ES-I3 (cell line): ENCODE results near the gene EML4.
"Not testable (repeated sequence)": the region's sequence is repeated elsewhere in the genome, so short reads cannot be mapped to it uniquely, and the experiment has no call there.

Source experiments
- H3K36me3 ChIP-seq: 2 replicates; pipeline ENCODE4 v1.6.1; 2013; ENCODE audit warnings: mild to moderate bottlenecking, low read length, control low read depth, moderate library complexity; ENCODE audit not compliant: insufficient read depth
- H3K4me1 ChIP-seq: 2 replicates; pipeline ENCODE4 v1.6.1; 2013; ENCODE audit warnings: mild to moderate bottlenecking, control low read depth, low read length; ENCODE audit not compliant: insufficient read depth
- H3K9ac ChIP-seq: 2 replicates; pipeline ENCODE4 v1.6.1; 2013; ENCODE audit warnings: low read depth, mild to moderate bottlenecking, low read length, moderate library complexity
- H3K9me3 ChIP-seq: 2 replicates; pipeline ENCODE4 v1.6.1; 2013; ENCODE audit warnings: mild to moderate bottlenecking, low read length, moderate library complexity; ENCODE audit not compliant: control insufficient read depth, insufficient read depth

EML4 gene

DNA sequence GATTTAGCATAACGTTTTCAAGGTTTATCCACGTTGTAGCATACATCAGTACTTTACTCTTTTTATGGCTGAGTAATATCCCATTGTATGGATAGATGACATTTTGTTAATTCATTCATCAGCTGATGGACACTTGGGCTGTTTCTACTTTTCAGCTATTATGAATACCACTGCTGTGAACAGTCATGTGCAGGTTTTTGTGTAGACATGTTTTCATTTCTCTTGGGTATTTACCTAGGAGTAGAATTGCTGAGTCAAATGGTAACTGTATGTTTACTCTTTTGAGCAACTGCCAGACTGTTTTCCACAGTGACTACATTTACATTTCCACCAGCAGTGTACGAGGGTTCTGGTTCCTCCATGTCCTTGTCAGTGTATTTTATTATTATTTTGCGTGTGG lies 158.0 kb downstream of the EML4 start:
- Histone ChIP-seq H3K9me3 (no peaks in the 10 kb centered on the region), H3K36me3 (peaks cover 5% of the 10 kb centered on the region), H3K4me1 (no peaks in the 10 kb centered on the region), H3K9ac (no peak overlapping the region)

DNA sequence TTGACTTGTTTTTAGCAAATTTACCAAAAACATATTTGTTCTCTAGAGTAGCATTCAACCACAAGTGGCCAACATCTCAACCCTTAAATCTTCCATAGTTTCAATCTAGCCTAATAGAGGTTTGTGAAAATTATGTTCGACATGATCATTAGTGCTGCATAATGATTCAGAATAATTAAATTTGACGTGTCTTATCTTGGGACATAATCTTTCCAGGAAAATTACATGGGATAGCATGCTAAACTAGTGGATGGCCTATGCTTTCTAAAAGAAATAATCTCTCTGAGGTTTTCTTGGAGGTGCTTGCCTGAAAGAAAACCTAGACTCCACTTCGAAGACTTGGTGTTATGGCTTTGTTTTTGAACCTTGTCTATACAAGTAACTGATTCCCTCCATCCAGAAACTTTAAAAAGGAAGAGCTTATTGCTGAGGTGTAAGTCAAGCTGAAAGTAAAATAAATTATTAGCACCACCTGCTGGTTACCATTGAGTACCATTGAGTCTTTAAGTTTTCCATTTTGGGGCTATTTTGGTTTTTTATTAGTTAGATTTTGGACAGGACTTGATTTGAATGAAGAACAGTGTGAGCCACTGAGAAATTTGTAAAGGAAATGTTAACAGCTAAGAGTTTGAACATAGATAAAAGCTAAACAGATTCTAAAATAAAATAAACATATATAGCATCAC lies 159.1 kb downstream of the EML4 start:
- Histone ChIP-seq H3K36me3 (peaks cover 9% of the 10 kb centered on the region), H3K9me3 (no peaks in the 10 kb centered on the region), H3K9ac (no peak overlapping the region), H3K4me1 (no peaks in the 10 kb centered on the region)

DNA sequence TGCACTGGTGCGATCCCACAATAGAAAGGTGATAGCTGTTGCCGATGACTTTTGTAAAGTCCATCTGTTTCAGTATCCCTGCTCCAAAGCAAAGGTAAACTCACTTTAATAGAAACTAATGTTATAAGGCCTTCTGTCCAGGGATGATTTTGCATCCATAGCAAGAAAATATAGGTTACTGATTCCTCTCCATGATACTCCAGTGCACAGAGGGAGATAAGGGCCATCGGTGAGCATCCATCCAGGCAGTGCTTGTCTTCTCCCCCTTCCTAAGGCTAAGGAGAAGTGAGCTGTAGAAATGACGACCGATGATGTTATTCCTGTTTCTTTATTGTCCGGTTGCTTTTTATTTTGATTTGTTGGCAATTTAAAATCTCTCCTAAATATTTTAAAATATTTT lies 159.8 kb downstream of the EML4 start:
- Histone ChIP-seq H3K4me1 (no peaks in the 10 kb centered on the region), H3K36me3 (peaks cover 9% of the 10 kb centered on the region), H3K9ac (no peak overlapping the region), H3K9me3 (no peaks in the 10 kb centered on the region)

DNA sequence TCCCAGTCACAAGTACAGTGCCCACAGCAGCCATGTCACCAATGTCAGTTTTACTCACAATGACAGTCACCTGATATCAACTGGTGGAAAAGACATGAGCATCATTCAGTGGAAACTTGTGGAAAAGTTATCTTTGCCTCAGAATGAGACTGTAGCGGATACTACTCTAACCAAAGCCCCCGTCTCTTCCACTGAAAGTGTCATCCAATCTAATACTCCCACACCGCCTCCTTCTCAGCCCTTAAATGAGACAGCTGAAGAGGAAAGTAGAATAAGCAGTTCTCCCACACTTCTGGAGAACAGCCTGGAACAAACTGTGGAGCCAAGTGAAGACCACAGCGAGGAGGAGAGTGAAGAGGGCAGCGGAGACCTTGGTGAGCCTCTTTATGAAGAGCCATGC lies 160.6 kb downstream of the EML4 start:
- H3K4me1 ChIP-seq = no peaks in the 10 kb centered on the region
- peaks cover 9% of the 10 kb centered on the region for H3K36me3 ChIP-seq
- no peak overlapping the region for H3K9ac ChIP-seq
- H3K9me3 ChIP-seq = no peaks in the 10 kb centered on the region

DNA sequence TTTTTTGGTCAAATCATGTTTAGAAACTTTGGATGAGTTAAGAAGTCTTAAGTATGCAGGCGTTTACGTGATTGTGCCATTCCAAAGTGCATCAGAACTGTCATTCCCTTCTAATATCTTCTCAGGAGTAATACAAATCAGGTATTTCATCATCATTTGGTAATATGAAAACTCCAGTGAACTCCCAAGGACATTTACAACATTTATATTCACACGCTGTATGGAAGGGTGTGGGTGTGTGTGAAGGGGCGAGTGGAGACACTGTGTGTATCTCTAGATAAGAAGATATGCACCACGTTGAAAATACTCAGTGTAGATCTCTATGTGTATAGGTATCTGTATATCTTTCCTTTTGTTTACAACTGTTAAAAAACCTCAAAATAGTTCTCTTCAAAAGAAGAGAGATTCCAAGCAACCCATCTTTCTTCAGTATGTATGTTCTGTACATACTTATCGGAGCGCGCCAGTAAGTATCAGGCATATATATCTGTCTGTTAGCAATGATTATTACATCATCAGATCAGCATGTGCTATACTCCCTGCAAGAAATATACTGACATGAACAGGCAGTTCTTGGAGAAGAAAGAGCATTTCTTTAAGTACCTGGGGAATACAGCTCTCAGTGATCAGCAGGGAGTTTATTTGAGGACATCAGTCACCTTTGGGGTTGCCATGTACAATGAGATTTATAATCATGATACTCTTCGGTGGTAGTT lies 162.6 kb downstream of the EML4 start:
- no peaks in the 10 kb centered on the region for H3K4me1 ChIP-seq
- no peaks in the 10 kb centered on the region for H3K9me3 ChIP-seq
- peaks cover 9% of the 10 kb centered on the region for H3K36me3 ChIP-seq
- no peak overlapping the region for H3K9ac ChIP-seq

DNA sequence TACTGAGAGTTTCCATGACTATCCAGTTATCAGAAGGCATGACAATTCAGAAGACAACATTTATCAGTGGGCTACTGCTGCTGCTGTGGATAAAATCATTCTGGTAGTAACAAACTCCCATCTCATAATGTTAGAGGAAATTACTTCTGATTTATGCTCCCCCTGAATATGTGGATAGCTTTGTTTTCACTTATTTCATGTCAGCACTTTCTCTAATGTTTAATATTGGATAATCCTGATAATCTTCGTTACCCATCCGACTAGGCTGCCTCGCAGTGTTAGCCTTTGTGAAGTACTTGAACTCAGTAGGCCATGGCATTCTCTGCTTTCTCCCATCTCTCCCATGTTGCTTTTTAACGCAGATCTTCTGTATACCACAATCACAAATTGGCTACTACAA lies 163.4 kb downstream of the EML4 start:
- Histone ChIP-seq H3K4me1 (no peaks in the 10 kb centered on the region), H3K9ac (no peak overlapping the region), H3K36me3 (peaks cover 9% of the 10 kb centered on the region), H3K9me3 (no peaks in the 10 kb centered on the region)

DNA sequence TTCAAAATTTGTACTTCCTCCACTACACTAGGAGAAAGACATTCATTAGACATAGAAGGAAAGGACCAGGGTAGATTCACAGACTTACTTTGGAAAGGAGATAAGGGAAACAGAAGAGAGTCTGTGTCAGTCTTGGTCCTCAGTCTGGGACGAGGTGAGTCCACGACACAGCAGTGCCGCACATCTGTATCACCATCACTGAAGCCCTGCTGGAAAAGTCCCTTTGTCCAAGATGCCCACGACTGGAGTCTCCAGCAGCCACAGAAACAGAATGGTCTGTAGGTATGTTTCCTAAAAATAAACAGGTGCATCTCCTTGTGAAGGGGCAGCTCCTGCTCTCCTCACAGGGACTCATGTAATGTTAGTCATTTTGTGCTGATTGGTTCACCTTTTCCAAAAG lies 164.4 kb downstream of the EML4 start:
- Histone ChIP-seq H3K36me3 (peaks cover 9% of the 10 kb centered on the region), H3K9ac (no peak overlapping the region), H3K9me3 (no peaks in the 10 kb centered on the region), H3K4me1 (no peaks in the 10 kb centered on the region)

DNA sequence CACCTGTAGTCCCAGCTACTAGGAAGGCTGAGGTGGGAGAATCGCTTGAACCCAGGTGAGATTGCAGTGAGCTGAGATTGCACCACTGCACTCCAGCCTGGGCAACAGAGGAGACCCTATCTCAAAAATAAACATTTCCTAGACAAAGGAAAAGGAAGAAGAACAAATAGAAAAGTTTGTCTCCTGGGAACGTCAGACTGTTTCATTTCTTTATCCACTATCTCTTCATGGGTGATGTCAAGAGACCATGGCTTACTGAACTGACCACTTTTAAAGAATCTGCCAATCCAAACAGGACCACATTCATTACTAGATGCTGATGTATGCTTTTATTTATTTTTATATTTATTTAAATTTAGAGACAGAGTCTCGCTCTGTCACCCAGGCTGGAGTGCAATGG lies 165.1 kb downstream of the EML4 start:
- Histone ChIP-seq H3K36me3 (peaks cover 12% of the 10 kb centered on the region), H3K4me1 (no peaks in the 10 kb centered on the region), H3K9me3 (no peaks in the 10 kb centered on the region), H3K9ac (no peak overlapping the region)

DNA sequence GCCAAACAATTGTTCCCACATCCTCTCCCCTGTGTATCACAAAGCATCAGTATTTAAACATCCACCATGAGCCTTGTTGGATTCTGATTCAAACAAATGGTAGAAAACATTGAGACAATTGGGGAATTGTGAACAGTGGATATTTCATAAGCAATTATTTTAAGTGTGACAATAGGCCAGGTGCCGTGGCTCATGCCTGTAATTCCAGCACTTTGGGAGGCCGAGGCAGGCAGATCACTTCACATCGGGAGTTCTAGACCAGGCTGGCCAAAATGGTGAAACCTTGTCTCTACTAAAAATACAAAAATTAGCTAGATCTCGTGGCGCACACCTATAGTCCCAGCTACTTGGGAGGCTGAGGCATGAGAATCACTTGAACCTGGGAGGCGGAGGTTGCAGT lies 165.7 kb downstream of the EML4 start:
- H3K4me1 ChIP-seq, H3K9ac ChIP-seq, H3K9me3 ChIP-seq: not testable (repeated sequence)
- H3K36me3 ChIP-seq = peaks cover 11% of the 10 kb centered on the region

DNA sequence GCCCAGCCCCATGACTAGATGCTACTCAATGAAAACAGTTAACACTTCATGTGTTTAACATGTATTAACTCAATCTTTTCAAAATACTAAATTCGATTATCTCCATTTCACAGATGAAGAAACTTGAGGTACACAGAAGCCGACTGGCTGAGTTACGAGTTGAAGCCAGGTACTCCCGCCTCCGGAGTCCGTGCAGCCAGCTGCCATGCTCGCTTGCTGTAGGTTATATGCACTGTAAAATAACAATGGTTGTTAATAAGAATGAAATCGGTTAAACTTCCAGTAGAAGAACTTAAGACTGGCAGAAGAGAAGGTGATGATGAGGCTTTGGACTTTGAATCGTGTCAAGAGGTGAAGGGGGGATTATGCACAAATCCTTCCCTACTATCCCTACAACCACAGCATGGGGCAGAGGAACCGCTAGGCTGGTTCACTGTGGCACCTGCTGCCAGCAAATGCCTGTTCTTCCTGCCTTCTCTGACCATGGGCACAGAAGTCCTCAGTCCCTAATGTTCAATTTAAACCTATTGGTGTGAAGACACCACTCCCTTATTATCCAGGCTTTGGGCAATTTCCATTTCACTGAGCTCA lies 166.5 kb downstream of the EML4 start:
- peaks cover 7% of the 10 kb centered on the region for H3K36me3 ChIP-seq
- no peaks in the 10 kb centered on the region for H3K4me1 ChIP-seq
- H3K9ac ChIP-seq = no peak overlapping the region
- no peaks in the 10 kb centered on the region for H3K9me3 ChIP-seq

DNA sequence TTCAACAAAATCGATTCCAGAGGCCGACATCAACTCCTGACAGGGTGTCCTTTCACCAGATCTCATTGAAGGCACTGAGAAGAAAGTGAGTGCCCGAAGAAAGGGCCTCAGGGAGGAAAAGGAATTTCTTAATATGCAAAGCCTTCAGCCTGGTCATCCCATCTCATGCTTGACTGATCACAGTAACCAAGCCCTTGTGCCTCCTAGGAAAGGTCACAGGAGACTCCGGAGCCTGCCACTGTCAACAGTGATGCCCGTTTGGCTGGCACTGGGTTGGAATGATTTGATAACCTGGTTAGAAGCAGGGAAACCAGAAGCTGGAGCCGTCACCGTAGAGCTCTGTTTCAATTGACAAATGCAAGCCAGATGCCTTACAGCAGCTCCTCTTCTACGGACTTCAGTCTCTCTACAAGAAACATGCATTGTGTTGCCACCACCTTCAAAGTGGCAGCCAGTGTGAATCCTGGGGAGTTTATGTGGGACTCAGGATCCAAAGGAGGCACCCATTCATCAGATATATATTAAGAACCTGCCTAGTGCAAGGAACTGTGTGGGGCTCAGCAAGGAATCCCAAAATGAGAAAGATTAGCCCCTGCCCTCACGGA lies 167.3 kb downstream of the EML4 start:
- Histone ChIP-seq H3K9me3 (no peaks in the 10 kb centered on the region), H3K36me3 (peaks cover 7% of the 10 kb centered on the region), H3K4me1 (no peaks in the 10 kb centered on the region), H3K9ac (no peak overlapping the region)

DNA sequence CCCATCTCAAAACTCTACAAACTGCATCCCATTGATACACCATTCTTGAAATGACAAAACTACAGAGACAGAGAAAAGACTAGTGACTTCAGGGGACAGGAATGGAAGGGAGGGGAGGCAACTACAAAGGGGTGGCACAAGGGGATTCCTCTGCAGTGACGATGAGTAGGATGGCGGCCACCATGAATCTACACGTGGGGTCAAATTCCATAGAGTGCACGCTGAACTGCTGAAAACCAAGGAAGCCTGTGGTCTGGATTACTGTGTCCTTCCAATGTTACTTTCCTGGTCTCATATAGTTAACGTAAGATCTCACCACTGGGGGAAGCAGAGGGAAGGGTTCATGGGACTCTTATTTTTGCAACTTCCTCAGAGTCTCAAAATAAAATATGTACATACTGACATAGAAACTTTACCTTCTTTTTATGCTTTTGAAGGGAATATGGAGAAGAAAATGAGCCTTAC lies 168.2 kb downstream of the EML4 start:
- no peak overlapping the region for H3K9ac ChIP-seq
- no peaks in the 10 kb centered on the region for H3K9me3 ChIP-seq
- H3K36me3 ChIP-seq = peaks cover 7% of the 10 kb centered on the region
- H3K4me1 ChIP-seq = peaks cover 3% of the 10 kb centered on the region; the same call in 1 of the 2 replicates

DNA sequence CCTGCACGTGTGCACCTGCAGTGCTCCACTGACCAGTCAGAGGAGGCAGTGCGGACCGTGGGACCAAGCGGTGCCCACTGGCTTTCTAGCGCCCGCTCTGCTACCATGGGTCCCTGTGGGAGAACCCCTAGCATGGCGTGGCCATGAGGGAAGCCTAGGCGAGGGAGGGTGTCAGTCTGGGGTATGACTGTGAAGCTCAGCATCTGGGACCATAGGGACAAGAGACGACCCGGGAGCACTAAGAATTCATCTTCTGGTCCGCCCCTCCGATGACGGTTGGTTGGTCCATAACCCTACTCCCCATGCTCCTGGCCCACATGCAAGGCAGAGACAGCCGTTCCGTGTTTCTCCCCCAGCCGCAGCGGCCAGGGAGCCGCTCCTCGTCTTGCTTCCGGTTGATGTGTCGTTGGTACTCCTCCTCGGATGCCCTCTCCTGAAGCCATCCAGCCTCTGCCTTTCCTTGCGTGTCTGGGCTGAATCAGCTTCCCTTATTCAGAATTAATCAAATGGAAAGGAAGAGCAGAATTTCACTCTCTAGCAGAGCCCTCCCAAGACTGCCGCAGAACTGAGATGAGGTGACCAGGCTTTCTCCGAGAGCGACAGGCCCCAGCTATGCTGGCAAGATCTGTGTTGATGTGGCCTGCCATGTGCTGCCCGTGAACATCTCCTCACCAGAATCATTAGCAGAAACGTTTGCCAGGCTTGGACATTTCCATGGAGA lies 168.9 kb downstream of the EML4 start:
- peaks cover 7% of the 10 kb centered on the region; the same call in 1 of the 2 replicates for H3K4me1 ChIP-seq
- no peaks in the 10 kb centered on the region for H3K9me3 ChIP-seq
- H3K9ac ChIP-seq = no peak overlapping the region
- H3K36me3 ChIP-seq = peaks cover 6% of the 10 kb centered on the region

DNA sequence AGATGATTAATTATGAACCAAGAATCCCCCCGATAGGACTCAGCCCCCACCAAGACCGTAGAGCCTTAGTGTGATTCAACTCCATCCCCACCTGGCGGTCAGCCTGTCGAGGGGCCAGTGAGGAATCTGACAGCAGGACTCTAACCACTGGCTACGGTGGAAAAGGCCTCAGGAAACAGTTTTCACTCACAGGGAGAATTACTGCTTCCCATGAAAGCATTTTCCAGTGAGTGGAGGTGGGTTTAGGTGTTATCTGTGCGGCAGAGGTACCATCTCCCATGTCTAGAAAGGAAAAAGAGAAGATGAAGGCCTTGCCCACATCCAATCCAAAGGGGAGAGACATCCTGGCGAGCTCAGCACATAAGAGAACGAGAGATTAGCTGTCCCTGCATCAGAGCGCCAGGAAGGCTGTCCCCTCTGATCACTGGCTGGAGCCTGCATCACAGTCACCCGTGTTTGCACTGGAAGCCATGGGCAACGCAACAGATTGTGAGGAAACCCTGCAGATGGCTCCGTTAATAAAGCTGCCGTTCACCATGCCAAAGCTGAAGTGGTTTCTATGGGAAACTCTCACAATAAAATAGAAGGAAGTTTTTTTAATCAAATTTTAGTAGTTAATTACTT lies 169.5 kb downstream of the EML4 start:
- Histone ChIP-seq H3K9me3 (no peaks in the 10 kb centered on the region), H3K36me3 (peaks cover 3% of the 10 kb centered on the region; the same call in 1 of the 2 replicates), H3K9ac (no peak overlapping the region), H3K4me1 (peaks cover 13% of the 10 kb centered on the region)
